HG03521 (cell line): Measurements from ENCODE around the gene OVCH2.

Source experiments
- ATAC-seq: cut with Tn5 transposase; IDR thresholded peaks from one replicate; pipeline ENCODE4 v1.9.1; 2021; ENCODE audit warnings: mild to moderate bottlenecking, moderate library complexity; ENCODE audit not compliant: unreplicated experiment

The OVCH2 gene

GRCh38 chr11:7643314-7643713 lies 63.0 kb downstream of the OVCH2 start:
- ATAC-seq: no peak

- ATAC-seq: no peak
These were observed 63.5 kb downstream of the OVCH2 start for GRCh38 chr11:7642747-7643146.

GRCh38 chr11:7640816-7641215 lies 65.5 kb downstream of the OVCH2 start:
- ATAC-seq: no peak

DNA sequence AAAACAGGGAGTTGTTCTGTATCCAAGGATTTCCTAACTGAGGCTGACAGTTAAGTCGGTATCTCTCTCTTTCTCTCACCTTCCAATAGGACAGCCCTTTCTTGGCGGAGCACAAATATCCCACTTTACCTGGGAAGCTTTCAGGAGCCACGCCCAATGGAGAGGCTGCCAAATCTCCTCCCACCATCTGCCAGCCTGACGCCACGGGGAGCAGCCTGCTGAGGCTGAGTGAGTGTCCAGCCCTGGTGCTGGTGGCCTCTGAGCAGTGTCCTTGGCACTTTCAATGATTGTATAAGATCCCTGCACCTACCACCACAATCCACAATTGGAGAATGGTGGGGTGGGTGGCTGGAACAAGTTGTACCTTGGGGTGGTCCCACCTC lies 66.6 kb downstream of the OVCH2 start:
- no peak for ATAC-seq
